Measurements from ENCODE around the gene DERL3.

DERL3 gene

GRCh38 chr22:23789121-23789520 is 49.7 kb downstream of the DERL3 start:
- Histone ChIP-seq H3K4me3 (ENCODE audit: insufficient read length, low read depth) (no peak overlapping the region), H3K27me3 (ENCODE audit: insufficient read depth, insufficient read length) (no peaks in the 10 kb centered on the region), H3K9ac (ENCODE audit: insufficient read length, low read depth) (no peak overlapping the region), H3K9me3 (ENCODE audit: insufficient read depth, low read length) (no peaks in the 10 kb centered on the region), H3K4me1 (ENCODE audit: insufficient read depth, insufficient read length) (peaks cover 2% of the 10 kb centered on the region), H3K36me3 (ENCODE audit: insufficient read depth, insufficient read length, low read length) (peaks cover 50% of the 10 kb centered on the region)
- DNase-seq (ENCODE audit: low read depth, low spot score), result no peak
- TF ChIP-seq SUZ12 (IDR thresholded peaks at IDR 0.05; ENCODE audit: extremely low read depth, insufficient read depth, insufficient read length) (no peak), YY1 (IDR thresholded peaks at IDR 0.05; ENCODE audit: insufficient read depth, insufficient read length) (no peak), ZNF274 (IDR thresholded peaks at IDR 0.05; ENCODE audit: low read depth, low read length) (no peak)

- H3K27me3 ChIP-seq (ENCODE audit: insufficient read depth, insufficient read length), result no peaks in the 10 kb centered on the region
- H3K9me3 ChIP-seq (ENCODE audit: insufficient read depth, low read length), result no peaks in the 10 kb centered on the region
- H3K36me3 ChIP-seq (ENCODE audit: insufficient read depth, insufficient read length, low read length), result peaks cover 40% of the 10 kb centered on the region
- H3K4me1 ChIP-seq (ENCODE audit: insufficient read depth, insufficient read length), result peaks cover 2% of the 10 kb centered on the region
- TF ChIP-seq YY1 (IDR thresholded peaks at IDR 0.05; ENCODE audit: insufficient read depth, insufficient read length) (no peak), ZNF274 (IDR thresholded peaks at IDR 0.05; ENCODE audit: low read depth, low read length) (no peak), SUZ12 (IDR thresholded peaks at IDR 0.05; ENCODE audit: extremely low read depth, insufficient read depth, insufficient read length) (no peak)
- DNase-seq (ENCODE audit: low read depth, low spot score), result no peak
- peak overlapping the region; percentile 79 for H3K4me3 ChIP-seq (ENCODE audit: insufficient read length, low read depth)
- peak overlapping the region; percentile 72 for H3K9ac ChIP-seq (ENCODE audit: insufficient read length, low read depth)
These were observed 50.9 kb downstream of the DERL3 start for GRCh38 chr22:23787910-23788309.

GRCh38 chr22:23787600-23787896 is 51.3 kb downstream of the DERL3 start:
- H3K9ac ChIP-seq (ENCODE audit: insufficient read length, low read depth), result peak overlapping the region; percentile 72
- no peaks in the 10 kb centered on the region for H3K9me3 ChIP-seq (ENCODE audit: insufficient read depth, low read length)
- DNase-seq (ENCODE audit: low read depth, low spot score), result no peak
- H3K36me3 ChIP-seq (ENCODE audit: insufficient read depth, insufficient read length, low read length), result peaks cover 37% of the 10 kb centered on the region
- peaks cover 2% of the 10 kb centered on the region for H3K4me1 ChIP-seq (ENCODE audit: insufficient read depth, insufficient read length)
- TF ChIP-seq SUZ12 (IDR thresholded peaks at IDR 0.05; ENCODE audit: extremely low read depth, insufficient read depth, insufficient read length) (no peak), ZNF274 (IDR thresholded peaks at IDR 0.05; ENCODE audit: low read depth, low read length) (no peak), YY1 (IDR thresholded peaks at IDR 0.05; ENCODE audit: insufficient read depth, insufficient read length) (no peak)
- no peaks in the 10 kb centered on the region for H3K27me3 ChIP-seq (ENCODE audit: insufficient read depth, insufficient read length)
- H3K4me3 ChIP-seq (ENCODE audit: insufficient read length, low read depth), result peak overlapping the region; percentile 79

GRCh38 chr22:23786752-23787599 is 51.8 kb downstream of the DERL3 start, which contains the start of gene SMARCB1:
TSS of gene SMARCB1 (plus strand) at chr22:23786966. CDS start at chr22:23787170, 204 bp downstream.
- Histone ChIP-seq H3K36me3 (ENCODE audit: insufficient read depth, insufficient read length, low read length) (peaks cover 31% of the 10 kb centered on the region), H3K9me3 (ENCODE audit: insufficient read depth, low read length) (no peaks in the 10 kb centered on the region), H3K4me3 (ENCODE audit: insufficient read length, low read depth) (peak within 1 kb of the TSS; percentile 79), H3K27me3 (ENCODE audit: insufficient read depth, insufficient read length) (no peaks in the 10 kb centered on the region), H3K9ac (ENCODE audit: insufficient read length, low read depth) (peak within 1 kb of the TSS; percentile 88), H3K4me1 (ENCODE audit: insufficient read depth, insufficient read length) (peaks cover 5% of the 10 kb centered on the region)
- no peak for TF ChIP-seq YY1 (IDR thresholded peaks at IDR 0.05; ENCODE audit: insufficient read depth, insufficient read length)
- TF ChIP-seq ZNF274 (IDR thresholded peaks at IDR 0.05; ENCODE audit: low read depth, low read length), result no peak
- no peak for TF ChIP-seq SUZ12 (IDR thresholded peaks at IDR 0.05; ENCODE audit: extremely low read depth, insufficient read depth, insufficient read length)
- DNase-seq (ENCODE audit: low read depth, low spot score), result peak; percentile 63

- peaks cover 9% of the 10 kb centered on the region for H3K4me1 ChIP-seq (ENCODE audit: insufficient read depth, insufficient read length)
- no peaks in the 10 kb centered on the region for H3K9me3 ChIP-seq (ENCODE audit: insufficient read depth, low read length)
- DNase-seq (ENCODE audit: low read depth, low spot score), result no peak
- peak overlapping the region; percentile 79 for H3K4me3 ChIP-seq (ENCODE audit: insufficient read length, low read depth)
- H3K9ac ChIP-seq (ENCODE audit: insufficient read length, low read depth), result peak overlapping the region; percentile 67
- H3K27me3 ChIP-seq (ENCODE audit: insufficient read depth, insufficient read length), result no peaks in the 10 kb centered on the region
- TF ChIP-seq SUZ12 (IDR thresholded peaks at IDR 0.05; ENCODE audit: extremely low read depth, insufficient read depth, insufficient read length) (no peak), YY1 (IDR thresholded peaks at IDR 0.05; ENCODE audit: insufficient read depth, insufficient read length) (no peak)
- H3K36me3 ChIP-seq (ENCODE audit: insufficient read depth, insufficient read length, low read length), result peaks cover 24% of the 10 kb centered on the region
These were observed 52.5 kb downstream of the DERL3 start for GRCh38 chr22:23786261-23786710.
